ENCODE data around the gene VANGL1.

The VANGL1 gene

DNA sequence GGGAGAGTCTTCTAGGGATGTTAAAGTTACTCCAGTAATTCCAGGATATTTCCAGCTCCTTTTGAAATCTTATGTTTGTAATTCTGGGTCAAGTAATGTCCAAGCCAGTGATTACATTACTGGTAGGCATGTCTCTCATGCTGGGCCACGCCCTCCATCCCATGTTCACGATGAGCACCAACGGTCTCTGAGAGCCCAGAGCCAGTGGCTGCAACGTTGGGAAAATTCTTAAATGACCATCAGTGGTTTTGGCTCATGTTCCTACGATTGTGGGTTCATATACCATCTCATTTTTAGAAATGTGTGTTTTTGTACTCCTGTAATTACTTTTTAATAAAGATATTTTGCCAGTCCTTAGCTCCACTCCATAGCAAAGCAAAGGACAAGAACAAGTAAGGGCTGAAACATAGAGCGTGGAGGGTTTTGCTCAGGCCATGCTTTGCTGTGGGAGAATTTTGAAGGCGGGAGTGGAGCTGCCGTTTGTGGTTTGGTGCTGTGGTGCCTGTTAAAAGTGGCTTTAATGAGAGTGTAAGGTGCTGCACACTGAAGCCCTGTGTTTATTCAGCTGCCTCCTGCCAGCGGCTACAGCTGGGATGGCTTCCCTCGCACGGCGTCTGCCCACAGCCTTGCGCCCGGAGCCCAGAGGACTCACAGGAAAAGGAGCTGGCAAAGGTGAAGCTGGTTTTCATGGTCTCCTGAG is 28.9 kb downstream of the VANGL1 start:
- no peak for FAIRE-seq

- no peak for FAIRE-seq
Observed at GRCh38 chr1:115671176-115671934, 29.6 kb downstream of the VANGL1 start.

GRCh38 chr1:115672224-115673009 is 30.6 kb downstream of the VANGL1 start:
- FAIRE-seq: no peak

- no peak for FAIRE-seq
Observed at GRCh38 chr1:115676498-115677181, 34.9 kb downstream of the VANGL1 start.

DNA sequence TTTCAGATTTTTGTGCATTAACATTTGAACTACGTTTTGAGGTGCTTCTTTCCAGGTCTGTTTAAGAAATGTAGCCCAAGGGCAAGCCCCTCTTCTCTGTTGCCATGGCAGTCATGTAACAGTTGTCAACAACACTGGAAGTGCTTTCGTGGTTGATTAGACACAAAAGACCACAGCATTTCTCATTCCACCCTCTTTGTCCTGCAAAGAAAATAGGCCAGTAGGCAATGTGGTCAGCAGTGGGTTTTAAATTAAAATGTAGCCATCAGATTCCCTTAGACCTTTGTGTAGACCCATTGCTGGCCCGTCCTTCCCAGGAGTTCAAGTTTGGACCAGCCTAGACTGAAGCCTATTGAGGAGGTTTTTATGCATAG is 35.4 kb downstream of the VANGL1 start:
- FAIRE-seq: no peak

DNA sequence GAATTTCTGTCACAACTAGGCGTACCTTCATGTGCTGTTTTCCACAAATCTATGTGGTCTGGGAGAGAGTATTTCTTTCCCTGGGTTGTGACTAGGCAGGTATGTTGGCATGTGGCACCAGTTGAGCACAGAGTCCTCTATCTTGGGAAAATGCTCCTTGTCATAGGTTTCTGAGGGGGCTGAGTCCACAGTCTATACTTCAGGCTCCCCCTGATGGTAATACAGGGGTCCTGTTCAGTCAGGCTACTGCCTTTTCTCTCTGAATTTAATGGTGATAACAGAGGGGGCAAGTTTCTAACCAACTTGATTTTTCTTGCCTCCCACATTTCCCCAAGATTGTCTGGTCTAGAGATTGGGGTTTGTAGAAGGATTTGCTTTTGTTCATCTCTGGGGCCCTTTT is 35.8 kb downstream of the VANGL1 start:
- FAIRE-seq: no peak

DNA sequence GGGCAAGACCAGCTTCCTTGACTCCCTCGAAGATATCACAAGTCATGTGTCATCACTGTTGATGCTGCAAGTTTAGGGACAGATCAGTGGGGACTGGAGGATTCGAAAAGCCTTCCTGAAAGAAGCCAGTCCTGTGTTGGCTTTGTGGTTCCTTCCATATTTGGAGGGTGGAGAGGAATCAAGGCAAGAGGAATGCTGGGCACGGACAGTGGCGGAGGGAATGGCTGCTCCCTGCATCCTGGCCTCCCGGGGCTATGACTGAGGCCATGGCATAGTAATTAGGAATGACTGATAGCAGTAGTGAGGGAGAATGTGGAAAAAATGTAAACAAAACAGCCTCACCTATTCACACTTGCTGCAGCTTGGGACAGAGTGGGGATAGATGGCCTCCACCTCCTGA is 36.4 kb downstream of the VANGL1 start:
- FAIRE-seq: no peak

DNA sequence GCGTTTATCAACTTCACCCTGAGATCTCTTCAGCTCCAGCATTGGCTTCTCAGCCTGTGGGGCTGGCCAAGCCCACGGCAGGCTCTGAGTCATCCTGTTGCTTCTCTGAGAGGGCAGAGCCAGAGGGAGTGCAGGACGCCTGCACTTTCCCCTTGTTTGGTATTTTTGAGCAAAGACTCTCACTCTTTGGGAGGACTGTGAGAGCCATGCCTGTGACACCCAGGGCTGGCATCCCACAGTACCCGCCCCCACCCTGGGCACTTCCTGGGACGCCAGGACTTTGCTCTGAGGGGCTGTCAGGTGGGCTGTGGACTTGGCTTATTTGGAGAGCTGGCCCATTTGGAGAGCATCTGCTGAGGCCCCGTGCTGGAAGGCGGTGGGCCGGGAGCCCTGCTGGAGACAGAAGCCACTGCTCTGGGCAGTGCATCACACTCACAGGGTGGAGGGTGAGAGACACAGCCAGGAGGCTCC is 37.4 kb downstream of the VANGL1 start:
- no peak for FAIRE-seq

DNA sequence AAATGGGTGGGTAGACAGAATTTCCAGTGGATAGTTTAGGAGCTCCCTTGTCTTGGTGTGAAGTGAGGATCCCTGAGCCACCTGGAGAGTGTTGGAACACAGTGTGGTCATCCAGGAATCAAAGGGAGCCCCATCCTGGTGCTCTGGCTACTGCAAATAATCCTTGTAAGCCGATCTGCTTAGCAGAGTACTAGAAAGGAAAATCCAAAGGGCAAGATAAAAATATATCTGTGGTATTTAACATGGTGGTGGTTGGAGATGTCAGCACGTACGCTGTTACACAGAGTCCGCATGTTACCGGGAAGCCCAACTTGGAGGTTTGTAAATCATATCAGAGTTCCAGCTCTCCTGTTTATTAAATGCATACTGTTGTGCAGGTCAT is 39.0 kb downstream of the VANGL1 start:
- FAIRE-seq: no peak

GRCh38 chr1:115682792-115683191 is 41.0 kb downstream of the VANGL1 start:
- FAIRE-seq: no peak

DNA sequence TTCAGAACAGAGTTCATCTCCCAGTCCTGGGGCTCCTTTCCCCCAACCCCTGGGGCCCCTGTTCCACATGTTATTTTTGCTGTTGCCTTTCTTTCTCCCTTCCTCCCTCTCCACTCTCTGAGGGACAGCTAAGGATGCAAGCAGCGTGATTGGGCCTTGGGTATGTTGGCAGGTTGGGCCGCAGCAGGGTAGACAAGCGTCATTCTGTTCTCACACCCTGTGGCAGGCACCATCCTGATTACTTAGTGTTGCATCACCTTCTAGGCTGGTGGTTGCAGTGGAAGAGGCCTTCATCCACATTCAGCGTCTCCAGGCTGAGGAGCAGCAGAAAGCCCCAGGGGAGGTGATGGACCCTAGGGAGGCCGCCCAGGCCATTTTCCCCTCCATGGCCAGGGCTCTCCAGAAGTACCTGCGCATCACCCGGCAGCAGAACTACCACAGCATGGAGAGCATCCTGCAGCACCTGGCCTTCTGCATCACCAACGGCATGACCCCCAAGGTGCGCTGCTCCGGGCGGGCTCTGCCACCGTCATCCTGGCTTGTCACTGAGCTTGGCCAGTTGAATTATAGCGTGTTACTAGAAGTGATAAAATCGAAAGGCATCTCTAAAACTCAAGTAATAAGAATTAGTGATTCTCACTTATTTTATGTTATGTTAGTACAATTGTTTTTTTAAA is 43.4 kb downstream of the VANGL1 start:
- no peak for FAIRE-seq

DNA sequence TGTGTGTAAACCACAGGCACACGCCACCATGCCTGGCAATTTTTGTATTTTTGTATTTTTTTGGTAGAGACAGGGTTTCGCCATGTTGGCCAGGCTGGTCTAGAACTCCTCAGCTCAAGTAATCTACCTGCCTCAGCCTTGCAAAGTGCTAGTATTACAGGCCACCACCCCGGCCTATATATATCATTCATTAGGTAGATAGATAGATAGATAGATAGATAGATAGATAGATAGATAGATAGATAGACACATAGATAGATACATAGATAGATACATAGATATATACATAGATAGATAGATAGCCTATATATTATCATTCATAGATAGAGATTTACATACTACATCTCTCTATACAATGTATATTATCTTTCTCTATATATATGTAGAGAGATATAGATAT is 46.0 kb downstream of the VANGL1 start:
- no peak for FAIRE-seq

GRCh38 chr1:115690972-115691371 is 49.2 kb downstream of the VANGL1 start:
- no peak for FAIRE-seq

DNA sequence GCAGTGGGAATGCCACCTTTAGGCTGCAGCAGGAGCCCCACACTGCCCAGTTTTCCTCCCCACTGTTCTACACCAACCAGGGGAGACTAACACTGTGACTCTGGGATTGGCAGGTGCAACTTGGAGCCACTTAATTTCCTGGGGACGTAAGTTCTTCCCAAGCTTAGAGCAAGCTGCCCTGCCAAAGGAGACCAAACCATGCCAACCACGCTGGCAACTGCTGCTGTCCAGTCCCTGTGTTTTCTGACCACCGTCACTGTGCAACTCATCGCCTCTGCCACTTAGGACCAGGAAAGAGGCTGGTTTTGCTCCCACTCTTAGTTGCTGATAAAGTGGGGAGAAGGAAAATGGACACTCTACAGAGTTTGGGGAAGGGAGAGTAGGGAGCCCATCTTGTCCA is 50.5 kb downstream of the VANGL1 start:
- FAIRE-seq: no peak

DNA sequence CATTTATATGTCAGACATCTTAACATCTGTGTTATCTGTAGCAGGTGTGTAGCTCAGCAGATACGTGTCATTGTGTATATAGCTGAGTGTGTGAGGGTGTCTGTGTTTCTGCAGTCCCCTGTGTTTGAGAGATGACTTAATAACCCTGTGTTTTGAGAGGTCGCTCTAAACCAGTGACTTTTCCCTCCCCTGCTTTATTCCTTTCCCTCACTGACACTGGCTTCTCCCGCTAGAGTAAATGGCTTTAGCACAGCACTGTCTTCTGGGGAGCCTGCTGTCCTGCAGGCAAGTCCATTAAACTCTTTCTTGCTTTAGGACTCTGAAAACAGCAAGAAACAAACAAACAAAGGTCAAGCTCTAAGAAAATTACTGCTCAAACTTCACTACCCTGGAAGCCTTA is 53.0 kb downstream of the VANGL1 start:
- FAIRE-seq: no peak

DNA sequence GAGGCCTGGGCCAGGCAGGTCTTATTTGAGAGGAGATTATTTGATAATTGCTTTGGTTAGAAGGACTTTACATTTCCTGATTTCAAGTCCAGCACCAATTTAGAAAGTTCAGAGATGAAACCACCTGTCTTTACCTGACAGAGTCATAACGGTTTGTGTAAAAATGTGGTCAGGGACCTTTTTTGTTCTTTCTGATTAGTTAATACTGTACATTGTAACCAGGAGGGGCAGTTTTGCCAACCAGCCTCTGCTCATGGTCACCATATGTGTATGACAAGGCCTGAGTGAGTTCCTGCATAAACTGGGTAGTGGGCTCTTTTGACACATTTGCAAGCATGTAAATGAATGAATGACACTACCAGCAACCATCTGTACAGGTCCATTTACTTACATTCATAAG is 55.8 kb downstream of the VANGL1 start:
- FAIRE-seq: no peak

DNA sequence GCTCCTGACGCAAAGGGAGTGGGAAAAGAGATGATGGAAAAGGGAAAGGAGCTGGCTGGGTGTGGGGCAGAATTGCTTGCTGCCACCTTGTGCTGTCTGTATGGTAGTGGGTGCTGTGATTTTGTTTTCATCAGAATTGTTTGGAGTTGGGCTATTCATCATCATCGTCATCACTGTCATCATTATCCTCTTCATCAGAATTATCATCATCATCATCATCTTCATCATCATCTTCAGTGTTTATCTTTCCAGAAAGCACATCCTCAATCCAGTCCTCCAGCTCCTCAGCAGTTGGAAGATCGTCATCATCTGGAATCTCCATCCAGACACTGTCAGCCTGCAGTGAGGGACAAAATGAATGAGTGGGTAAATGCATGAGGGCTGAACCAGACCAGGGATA is 59.3 kb downstream of the VANGL1 start:
- no peak for FAIRE-seq

DNA sequence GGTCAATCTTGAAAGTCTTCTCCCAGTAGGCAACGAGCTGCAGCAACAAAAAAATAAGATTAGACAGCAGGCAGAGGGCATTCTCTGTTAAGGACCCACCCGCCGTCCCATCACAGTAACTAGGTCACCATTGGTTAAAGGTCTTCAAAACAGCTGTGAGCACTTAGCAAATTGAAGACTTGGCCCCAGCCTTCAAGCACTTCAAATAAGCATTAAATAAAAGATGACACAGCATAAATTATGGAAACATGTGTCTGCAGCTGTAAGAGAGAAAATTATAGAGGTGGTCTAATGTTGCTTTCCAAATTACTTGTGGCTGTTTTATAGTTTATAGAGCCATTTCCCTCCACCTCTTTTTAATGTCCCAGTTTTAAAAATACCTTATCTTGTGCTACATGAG is 61.2 kb downstream of the VANGL1 start:
- no peak for FAIRE-seq

GRCh38 chr1:115705085-115705951 is 63.5 kb downstream of the VANGL1 start:
- FAIRE-seq: no peak

DNA sequence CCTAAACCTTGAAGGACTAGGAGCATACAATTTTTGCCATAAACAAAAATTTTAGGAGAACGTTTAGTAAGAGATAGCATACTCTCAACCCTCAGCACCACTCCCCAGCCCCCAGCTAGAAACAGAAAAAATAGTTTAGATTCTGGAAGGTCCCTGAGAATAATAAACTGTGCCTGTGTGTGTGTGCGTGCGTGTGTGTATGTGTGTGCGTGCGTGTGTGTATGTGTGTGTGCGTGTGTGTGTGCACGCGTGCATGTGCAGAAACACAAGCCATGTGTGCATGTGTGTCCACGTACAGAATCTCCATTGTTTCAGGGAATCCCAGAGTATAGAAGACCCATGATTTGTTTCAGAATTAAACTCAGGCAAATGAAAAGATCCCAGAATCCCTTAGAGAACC is 64.2 kb downstream of the VANGL1 start:
- no peak for FAIRE-seq

DNA sequence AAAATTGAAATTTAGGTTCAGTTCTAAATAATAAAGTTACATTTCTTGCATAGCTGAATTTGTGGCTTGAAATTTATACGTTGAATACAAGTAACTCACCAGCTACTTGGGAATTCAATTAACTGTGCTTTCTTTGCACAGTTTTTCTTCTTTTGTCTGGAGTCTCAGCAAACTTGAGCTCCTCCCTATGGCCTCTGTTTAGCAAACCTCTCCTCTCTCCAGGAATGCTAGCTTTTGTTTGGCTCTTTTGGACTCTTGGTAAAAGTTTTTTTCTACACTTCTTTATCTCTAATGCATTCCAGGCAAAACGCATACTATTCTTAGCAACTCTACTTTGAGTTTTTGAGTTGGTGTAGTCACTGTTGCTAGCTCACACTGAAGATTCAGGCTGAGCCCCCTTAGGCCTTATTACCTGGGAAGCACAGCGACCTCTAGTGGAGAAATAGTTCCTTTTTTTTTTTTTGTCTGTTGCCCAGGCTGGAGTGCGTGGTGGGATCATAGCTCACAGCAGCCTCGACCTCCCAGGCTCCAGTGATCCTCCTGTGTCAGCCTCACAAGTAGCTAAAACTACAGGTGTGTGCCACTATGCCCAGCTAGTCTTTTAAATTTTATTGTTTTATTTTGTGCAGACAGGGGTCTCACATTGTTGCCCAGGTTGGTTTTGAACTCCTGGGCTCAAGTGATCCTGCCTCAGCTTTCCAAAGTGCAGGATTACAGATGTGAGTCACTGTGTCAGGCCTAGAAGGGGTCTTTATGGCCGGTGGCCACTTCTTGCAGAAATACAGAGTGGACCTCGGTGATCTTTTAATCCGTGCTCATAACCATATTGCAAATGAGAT is 65.0 kb downstream of the VANGL1 start:
- no peak for FAIRE-seq

All from TTC549 (cell line).